Measurements from ENCODE around the gene SPDYE1. TPM values are rescaled to one million over a fixed set of nuclear protein-coding genes. Genes with fewer than 3 reads are reported as not detected.
"Not testable (repeated sequence)": the region's sequence is repeated elsewhere in the genome, so short reads cannot be mapped to it uniquely, and the experiment has no call there.

SPDYE1 gene
- total and polyA plus RNA-seq, 8 donors, result 1.4 to 2.5 (median 1.8) TPM; not detected in 2

GRCh38 chr7:44038553-44038952 lies 40.9 kb downstream of the SPDYE1 start:
- H3K9me3 ChIP-seq; H3K36me3 ChIP-seq; intact Hi-C loops (cut with DNase I); ATAC-seq; H3K27ac ChIP-seq; H3K4me3 ChIP-seq; H3K27me3 ChIP-seq; DNase-seq: not testable (repeated sequence)
- H3K4me1 ChIP-seq, result peaks cover 0 to 11% of the 10 kb centered on the region in 2 donors

GRCh38 chr7:44038961-44039558 lies 41.4 kb downstream of the SPDYE1 start:
- peak overlapping the region in 1 of 2 donors; percentile 70 for H3K27ac ChIP-seq
- ATAC-seq (peak; percentile 89), DNase-seq (peak; percentile 51 to 97 (median 86))
- H3K4me3 ChIP-seq, result peak overlapping the region in 1 of 2 donors; percentile 32
- intact Hi-C loops (cut with DNase I); H3K27me3 ChIP-seq; H3K36me3 ChIP-seq; H3K9me3 ChIP-seq: not testable (repeated sequence)
- peaks cover 5 to 17% of the 10 kb centered on the region in 2 donors for H3K4me1 ChIP-seq

GRCh38 chr7:44039800-44040492 lies 42.2 kb downstream of the SPDYE1 start:
- intact Hi-C loops (cut with DNase I); H3K9me3 ChIP-seq; DNase-seq; H3K27me3 ChIP-seq; H3K36me3 ChIP-seq: not testable (repeated sequence)
- peaks cover 5 to 18% of the 10 kb centered on the region in 2 donors for H3K4me1 ChIP-seq
- H3K27ac ChIP-seq, result peak overlapping the region in 1 of 2 donors; percentile 8
- ATAC-seq, result peak; percentile 1
- peak overlapping the region; percentile 22 to 41 for H3K4me3 ChIP-seq

- Histone ChIP-seq H3K4me3 (peak overlapping the region; percentile 22 to 41), H3K4me1 (peaks cover 7 to 22% of the 10 kb centered on the region in 2 donors), H3K27ac (peak overlapping the region in 1 of 2 donors; percentile 8)
- H3K27me3 ChIP-seq; H3K36me3 ChIP-seq; intact Hi-C loops (cut with DNase I); H3K9me3 ChIP-seq: not testable (repeated sequence)
- DNase-seq (peak in 1 of 4 donors; percentile 84), ATAC-seq (peak; percentile 31)
Observed at GRCh38 chr7:44040493-44040891, 42.8 kb downstream of the SPDYE1 start.

- intact Hi-C loops (cut with DNase I), result no loop called here
- Histone ChIP-seq H3K4me1 (peaks cover 17 to 40% of the 10 kb centered on the region in 2 donors), H3K9me3 (no peaks in the 10 kb centered on the region), H3K27ac (no peak overlapping the region), H3K36me3 (no peaks in the 10 kb centered on the region), H3K4me3 (no peak overlapping the region), H3K27me3 (no peaks in the 10 kb centered on the region)
- no peak for ATAC-seq
- TF ChIP-seq CTCF (IDR thresholded peaks at IDR 0.05), result no peak
- no peak for DNase-seq
Observed at GRCh38 chr7:44042221-44042620, 44.5 kb downstream of the SPDYE1 start.

GRCh38 chr7:44043902-44044301 lies 46.2 kb downstream of the SPDYE1 start:
- H3K36me3 ChIP-seq, result peaks cover 0 to 8% of the 10 kb centered on the region in 2 donors
- TF ChIP-seq CTCF (IDR thresholded peaks at IDR 0.05), result no peak
- no peaks in the 10 kb centered on the region for H3K9me3 ChIP-seq
- H3K27ac ChIP-seq, result peak overlapping the region; percentile 92 to 98
- no peak for DNase-seq
- H3K27me3 ChIP-seq, result no peaks in the 10 kb centered on the region
- peaks cover 17 to 57% of the 10 kb centered on the region in 2 donors for H3K4me1 ChIP-seq
- intact Hi-C loops (cut with DNase I), result no loop called here
- peak overlapping the region; percentile 90 to 100 for H3K4me3 ChIP-seq
- ATAC-seq, result no peak
